Fibroblast of the aortic adventitia (primary cell): Measurements from ENCODE around the gene PTPRG. TPM values are rescaled to one million over a fixed set of nuclear protein-coding genes. Genes with fewer than 3 reads are reported as not detected.
"Not testable (repeated sequence)": the region's sequence is repeated elsewhere in the genome, so short reads cannot be mapped to it uniquely, and the experiment has no call there.

Experiments
- DNase-seq: peaks from one replicate; pipeline ENCODE4 v3.0.0-alpha.2; 2010; ENCODE audit warnings: low read depth
- H3K4me3 ChIP-seq: 2 replicates; pipeline ENCODE4 v1.5.1; 2011; ENCODE audit warnings: low read depth, mild to moderate bottlenecking, control low read depth, low read length, moderate library complexity
- CTCF ChIP-seq: IDR thresholded peaks from 2 replicates; pipeline ENCODE4 v1.5.1; 2011; ENCODE audit warnings: mild to moderate bottlenecking, low read length, control low read depth, inconsistent platforms; ENCODE audit not compliant: insufficient read depth
- total RNA-seq: library from RNA; depleted of rRNA; stranded (reverse); fragments of >200 nt; gene quantifications from 2 replicates; pipeline ENCODE4 v1.2.3, GENCODE V29; 2012; ENCODE audit warnings: low replicate concordance

PTPRG gene
- total RNA-seq, 1 donor: 52.0 TPM

GRCh38 chr3:62032738-62033137, 471.4 kb downstream of the PTPRG start:
- H3K4me3 ChIP-seq: no peak overlapping the region
- TF ChIP-seq CTCF: no peak
- DNase-seq: no peak

DNA sequence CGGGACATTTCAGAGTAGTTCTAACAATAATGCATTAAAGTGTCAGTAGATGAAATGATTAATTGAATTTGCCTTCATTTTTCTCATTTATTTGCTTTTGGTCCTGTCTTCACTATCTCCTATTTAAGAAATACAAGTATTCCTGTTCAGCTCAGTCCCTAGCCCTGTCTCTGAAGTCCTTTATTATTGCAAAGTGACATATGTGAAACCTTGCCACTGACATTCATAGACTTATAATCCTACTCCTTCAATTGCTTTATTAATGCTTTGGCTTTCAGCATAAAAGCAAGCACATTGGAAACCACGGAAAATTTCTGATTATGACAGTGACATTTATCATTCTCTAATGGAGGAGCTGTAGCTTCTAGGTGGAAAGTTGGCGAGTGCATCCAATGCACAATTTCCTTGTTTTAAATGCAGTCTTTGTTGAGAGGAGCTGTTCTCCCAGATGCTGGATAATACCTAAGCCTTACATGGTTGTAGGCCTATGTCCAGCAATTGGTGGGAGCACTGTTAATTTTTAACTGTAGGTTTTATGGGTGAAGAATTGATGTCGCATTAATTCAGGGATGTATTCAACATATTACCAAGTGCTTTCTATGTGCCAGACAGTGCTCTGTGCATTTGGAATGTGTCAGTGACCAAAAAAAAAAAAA, 474.2 kb downstream of the PTPRG start:
- no peak overlapping the region for H3K4me3 ChIP-seq
- no peak for DNase-seq
- no peak for TF ChIP-seq CTCF

- no peak for TF ChIP-seq CTCF
- no peak for DNase-seq
- no peak overlapping the region for H3K4me3 ChIP-seq
These were observed 475.4 kb downstream of the PTPRG start for GRCh38 chr3:62036726-62037125.

- not testable (repeated sequence) for DNase-seq, H3K4me3 ChIP-seq
These were observed 477.4 kb downstream of the PTPRG start for GRCh38 chr3:62038798-62039197.

GRCh38 chr3:62039586-62039985, 478.2 kb downstream of the PTPRG start:
- no peak for DNase-seq
- no peak overlapping the region for H3K4me3 ChIP-seq
- no peak for TF ChIP-seq CTCF

GRCh38 chr3:62041681-62042080, 480.3 kb downstream of the PTPRG start:
- TF ChIP-seq CTCF: no peak
- H3K4me3 ChIP-seq: no peak overlapping the region
- no peak for DNase-seq

- no peak for TF ChIP-seq CTCF
- no peak overlapping the region for H3K4me3 ChIP-seq
- DNase-seq: no peak
These were observed 483.6 kb downstream of the PTPRG start for GRCh38 chr3:62044874-62045411.
